HG02759 (cell line): ENCODE data around the gene THTPA.

ENCODE experiments used
- ATAC-seq: cut with Tn5 transposase; IDR thresholded peaks from one replicate; pipeline ENCODE4 v1.9.1; 2021; ENCODE audit warnings: mild to moderate bottlenecking, moderate library complexity; ENCODE audit not compliant: unreplicated experiment

The THTPA gene, protein sequence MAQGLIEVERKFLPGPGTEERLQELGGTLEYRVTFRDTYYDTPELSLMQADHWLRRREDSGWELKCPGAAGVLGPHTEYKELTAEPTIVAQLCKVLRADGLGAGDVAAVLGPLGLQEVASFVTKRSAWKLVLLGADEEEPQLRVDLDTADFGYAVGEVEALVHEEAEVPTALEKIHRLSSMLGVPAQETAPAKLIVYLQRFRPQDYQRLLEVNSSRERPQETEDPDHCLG

DNA sequence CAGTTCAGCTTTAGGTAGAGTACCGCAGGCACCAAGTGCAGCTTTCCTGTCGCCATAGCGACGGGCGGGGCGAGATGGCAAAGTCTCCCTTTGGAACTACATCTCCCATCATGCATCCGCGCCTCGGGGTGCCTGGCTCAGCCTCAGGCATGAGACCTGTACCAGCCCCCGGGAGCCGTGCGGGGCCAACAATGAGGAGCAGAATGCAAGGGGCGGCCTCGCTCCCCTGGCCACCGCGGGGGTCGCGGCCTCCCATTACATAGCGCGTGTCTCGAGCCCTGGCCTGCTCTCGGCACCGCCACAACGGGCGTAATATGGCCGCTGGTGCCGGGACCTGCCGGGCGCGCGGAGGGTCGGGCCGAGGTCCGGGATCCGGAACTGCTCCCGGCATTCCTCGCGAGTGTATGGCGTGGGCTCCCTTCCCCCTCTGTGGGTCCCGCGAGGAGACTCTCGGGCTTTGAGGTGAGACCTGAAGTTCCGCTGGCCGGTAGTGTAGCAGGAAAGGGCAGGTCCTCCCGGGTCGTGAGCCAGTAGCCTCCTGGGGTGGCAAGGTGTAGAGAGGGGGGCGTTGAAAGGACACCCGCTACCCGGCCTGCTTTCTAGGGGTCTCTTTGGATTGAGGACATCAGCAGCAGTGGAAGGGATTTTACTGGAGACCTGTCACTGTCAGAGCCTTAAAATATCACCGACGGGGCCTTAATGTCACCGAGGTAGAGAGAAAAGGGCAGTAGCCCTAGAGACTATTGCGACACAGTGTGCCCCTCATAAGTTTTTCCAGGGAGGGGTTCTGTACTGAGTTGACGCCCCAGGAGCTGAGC is at the start of gene THTPA:
Gene THTPA (plus strand): TSS at position 390 of the 818 bp plus-strand sequence. CDS start 487 bp downstream, outside the sequence.
- peak; percentile 83 for ATAC-seq

DNA sequence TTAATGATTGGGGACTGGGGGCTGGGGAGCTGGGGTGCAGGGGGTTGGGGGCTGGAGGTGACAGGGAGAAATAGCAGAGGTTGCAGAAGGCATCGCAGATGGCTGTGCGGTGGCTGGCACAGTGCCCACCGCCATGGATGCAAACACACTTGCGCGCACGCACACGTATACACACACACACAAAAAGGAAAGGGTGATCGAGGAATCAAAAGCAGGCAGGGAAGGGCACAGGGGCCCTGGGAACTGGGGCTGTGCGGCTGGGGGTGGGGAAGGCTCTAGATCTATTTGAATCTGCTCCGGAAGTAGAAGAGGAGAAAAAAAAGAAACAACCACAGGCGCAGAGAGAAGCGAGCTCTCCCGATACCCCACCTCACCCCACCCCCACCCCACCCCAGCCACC is 43.9 kb upstream of the THTPA start:
- no peak for ATAC-seq

DNA sequence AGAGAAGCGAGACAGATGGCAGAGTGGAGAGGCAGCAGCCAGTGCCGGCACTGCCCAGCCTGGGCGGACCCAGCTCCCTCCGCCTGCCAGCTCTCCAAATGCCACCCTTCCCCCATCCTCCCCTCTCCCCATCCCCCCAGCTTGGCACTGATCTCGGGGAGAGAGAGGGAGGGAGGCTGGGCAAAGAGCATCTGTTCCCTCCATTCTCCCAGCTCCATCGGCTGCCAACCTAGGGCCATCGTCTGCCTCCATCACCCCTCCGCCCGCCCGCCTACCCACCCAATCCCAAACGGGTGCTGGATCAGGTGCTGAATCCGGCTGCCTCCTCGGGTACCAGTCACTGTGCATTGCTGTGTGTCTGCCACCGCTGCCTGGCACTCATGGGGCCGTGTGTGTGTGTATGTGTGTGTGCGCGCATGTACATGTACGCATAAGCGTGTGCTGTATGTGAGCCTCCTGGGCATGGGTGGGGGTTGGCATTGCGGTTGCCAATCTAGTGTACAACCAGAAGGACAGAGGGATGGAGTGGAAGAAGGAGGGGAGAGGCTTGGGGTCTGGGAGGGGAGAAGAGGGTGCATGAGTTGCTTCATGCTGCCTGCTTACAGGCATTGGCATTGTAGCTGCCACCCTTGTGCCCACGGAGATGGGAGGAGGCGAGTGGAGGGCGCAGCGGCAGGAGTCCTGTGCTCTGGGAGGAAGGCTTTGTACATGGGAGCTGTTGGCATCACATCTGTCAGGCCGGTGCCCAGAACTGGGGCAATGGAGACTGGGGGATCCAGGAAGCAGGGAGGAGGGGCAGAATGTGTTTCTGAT is 42.9 kb upstream of the THTPA start:
- no peak for ATAC-seq

DNA sequence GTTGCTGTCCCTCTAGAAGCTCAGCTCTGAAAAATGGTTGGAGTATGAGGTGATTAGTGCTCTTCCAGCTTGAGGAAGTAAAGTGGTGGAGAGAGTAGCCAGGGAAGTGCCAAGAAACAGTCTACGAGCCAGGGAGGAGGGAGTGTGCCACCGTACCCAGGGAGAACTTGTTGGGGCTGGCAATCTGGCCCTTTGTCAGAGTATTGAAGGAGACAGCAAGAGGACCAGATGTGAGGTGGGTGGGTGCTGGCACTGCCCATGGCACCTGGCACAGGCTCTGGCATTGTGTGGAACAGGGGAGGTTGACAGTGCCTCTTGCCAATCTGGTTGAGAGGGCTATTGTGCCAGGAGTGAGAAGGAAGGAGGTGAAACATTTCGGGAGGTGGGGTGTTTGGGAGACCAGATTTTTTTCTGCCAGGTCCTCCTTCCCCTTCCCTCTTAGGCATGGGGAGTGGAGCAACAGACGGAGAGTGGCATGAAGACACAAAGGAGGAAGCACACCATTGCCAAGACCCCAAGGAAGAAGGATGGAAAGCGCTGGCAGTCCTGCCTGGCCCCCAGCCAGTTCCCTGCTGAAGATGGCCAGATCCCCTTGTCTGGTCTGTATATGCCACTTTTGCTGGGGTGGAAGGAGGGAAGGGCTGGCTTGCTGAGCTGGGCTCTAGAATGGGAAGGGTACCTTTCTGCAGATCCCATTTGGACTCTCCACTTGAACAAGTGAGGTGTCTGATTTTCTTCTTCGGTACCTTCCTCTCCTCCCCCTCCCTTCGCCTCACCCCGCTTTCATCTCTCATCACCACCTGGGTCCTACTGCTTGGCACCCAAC is 42.0 kb upstream of the THTPA start:
- no peak for ATAC-seq

DNA sequence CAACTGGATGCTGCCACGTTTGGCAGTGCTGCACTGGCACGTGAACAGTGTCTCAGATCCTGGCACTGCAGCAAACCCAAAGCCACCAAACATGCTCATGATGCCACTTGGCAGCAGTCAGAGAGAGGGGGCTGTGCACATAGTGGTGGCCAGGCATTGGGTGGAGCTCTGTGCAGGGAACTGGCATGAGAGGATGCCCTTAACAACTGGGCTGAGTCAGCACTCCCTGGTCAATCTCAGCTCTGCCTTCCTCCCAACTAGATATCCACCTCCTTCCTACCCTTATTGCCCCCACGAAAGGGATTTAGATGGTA is 41.5 kb upstream of the THTPA start:
- no peak for ATAC-seq

DNA sequence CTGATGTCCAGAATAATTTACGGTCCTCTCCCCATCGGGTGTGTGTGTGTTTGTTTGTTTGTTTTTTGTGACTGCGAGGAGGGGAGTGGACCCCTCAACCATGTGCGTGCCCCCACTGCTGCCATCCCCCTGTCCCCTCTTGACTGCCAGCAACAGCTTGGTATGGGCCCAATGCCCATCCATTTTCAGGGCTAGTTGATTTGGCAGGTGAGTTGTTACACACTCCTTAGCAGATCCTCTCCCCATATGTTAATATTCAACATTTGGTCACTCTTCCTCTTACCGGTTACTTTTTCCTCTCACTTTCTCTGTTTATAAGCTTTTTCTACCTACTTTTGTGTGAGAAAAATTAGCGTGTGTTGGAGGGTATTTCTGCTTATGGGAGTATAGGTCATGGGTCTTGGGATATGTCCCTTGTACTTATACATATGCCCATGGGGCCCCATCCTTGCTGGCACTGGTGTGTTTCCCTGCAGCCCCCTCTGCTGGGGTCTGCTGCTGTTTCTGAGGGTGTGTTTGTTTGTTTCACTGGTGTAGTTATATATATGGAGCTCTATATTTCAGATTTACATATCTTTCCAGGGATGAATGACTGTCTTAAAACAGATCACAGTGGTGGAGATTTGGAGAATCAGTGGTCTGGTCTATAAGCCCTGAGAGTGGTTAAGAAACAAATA is 38.3 kb upstream of the THTPA start:
- no peak for ATAC-seq

DNA sequence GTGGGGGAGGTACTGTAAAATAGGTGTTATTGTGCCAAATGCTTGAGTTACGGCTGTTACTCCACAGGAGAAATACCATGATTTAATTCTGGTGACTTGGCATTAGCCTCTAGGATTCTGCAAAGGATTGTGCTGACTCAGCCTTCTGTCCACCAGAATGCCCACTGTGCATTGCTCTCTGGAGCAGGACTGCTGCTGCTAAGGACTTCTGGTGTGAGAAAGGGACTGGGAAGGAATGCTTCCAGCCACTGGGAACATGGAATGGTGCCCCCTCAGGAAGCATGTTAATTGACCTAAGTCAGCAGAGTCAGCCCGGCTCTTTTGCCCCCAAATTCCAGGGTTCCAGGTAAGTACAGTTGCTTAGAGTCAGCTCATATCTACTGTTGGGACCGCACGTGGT is 37.4 kb upstream of the THTPA start:
- ATAC-seq = no peak

DNA sequence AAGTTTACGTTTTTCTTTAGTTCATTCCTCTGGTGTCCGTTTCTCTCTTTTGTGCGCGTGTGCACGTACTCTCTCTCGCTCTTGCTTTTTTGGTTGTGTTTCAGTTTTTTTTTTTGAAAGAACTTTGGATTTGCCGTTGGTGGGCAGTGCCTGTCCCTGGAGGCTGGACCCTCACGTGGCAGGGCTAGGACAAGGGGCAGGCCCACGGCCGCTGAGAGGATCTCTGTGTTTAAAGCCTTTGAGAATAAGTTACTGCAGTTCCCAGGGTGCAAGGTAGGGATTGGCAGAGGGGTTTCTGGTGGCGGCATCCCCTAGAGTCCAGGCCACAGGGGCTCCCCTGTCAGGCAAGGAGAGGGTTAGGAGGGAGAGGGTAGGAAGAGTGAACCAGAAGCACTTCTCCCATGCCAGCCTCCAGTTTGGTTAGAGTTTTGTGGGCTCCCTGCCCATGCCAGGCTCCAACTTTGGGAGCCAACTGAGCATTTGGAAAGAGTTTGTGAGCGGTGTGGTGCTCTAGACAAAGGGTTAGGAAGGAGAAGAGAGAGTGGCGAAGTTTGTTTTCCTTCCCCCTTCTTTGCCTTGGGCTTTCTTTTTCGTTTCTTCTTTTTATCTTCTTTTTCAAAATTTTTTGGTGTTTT is 35.1 kb upstream of the THTPA start:
- no peak for ATAC-seq

DNA sequence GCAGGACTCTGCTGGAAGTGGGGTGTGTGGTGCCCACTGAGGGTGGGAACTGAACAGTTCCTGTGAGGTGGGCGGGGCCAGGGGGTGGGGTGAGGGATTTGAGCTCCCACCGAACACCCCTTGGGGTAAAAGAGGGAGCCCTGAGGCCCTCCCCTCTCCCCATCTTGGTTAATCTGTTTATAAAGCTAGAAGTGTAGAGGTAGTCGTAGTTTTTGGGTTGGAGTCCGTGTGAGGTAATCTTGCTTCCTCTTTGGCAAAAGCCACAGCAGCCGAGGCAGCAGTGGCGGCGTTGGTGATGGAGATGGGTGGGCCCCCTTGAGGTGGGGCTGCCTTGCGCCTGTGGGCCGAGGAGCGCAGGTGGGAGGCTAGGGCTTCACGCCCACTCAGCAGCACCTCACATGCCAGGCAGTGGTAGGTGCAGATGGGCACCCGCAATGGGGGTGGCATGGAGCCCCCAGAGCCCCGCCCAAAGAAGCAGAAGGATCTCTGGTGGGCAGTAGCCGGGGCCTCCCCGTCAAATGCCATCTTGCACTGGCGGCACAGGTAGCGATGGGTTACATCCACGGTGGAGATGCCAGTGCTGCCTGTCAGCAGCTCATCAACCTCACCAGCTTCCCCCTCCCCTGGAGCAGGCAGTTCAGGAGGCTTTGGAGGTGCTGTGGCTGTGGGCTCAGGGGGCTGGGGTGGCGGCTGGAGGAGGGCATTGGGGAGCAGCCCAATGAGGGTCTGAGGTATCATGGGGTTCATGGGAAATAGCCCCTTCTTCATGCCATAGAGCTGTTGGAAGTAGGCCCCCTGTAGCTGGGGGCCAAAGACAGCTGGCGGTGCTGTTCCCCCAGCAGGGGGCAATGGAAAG is 34.1 kb upstream of the THTPA start:
- ATAC-seq = no peak

DNA sequence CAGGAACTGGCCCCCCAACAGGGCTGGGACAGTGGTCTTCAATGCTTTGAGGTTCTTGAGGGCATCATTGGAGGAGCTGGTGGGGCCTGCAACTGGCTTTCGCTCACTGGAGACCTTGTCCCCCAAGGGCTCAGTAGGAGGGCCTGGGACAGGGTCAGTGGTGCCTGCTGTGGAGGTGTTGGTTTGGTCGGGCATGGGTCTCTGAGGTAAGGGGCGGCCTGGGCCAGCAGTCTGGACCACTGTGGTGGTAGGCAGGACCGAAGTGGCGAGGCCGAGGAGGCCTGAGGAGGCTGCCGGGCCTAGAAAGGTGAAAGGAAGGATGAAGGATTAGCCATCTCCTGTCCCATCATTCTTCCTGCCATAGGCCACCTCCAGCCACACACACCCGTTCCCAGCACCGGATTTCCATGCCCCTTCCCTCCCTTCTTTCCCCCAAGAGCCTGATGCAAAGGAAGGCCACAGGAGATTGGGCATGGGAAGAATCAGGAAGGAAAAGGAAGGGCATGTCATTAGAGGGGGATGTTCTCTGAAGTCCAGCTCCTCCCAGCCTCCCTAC is 33.4 kb upstream of the THTPA start:
- ATAC-seq = no peak

DNA sequence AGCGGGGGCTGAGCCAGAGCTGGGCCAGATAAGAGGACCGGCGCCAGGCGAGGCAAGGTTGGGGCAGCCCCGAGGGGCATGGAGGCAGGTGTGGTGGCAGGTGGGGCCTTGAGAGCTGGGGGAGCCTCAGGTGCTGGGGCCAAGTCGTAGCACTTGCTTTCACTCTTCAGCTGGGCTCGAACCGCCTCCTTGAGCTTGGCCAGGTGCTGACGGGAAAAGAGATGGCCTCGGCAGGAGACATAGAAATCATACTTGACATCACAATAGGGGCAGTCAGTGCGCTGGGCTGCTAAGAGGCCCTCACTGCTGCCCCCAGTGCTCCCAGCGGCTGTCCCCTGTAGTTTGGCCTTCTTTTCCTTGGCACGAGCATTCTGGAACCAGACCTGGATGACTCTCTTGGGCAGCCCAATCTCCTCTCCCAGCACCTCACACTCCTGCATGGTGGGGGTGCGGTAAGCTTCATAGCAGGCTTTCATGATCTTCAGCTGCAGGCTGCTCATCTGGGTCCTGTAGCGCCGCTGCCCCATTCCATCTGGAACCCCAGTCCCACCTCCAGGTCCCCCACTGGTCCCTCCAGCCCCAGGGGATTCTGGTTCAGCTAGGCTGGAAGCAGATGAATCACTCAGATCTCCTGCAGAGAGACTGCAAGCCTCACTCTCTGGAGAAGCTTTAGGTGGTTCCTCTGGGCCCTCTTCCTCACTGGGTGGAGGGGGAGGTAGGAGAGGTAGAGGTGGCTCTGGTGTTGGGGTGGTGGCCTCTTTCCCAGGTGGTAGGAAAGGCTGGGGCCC is 32.6 kb upstream of the THTPA start:
- ATAC-seq = no peak

DNA sequence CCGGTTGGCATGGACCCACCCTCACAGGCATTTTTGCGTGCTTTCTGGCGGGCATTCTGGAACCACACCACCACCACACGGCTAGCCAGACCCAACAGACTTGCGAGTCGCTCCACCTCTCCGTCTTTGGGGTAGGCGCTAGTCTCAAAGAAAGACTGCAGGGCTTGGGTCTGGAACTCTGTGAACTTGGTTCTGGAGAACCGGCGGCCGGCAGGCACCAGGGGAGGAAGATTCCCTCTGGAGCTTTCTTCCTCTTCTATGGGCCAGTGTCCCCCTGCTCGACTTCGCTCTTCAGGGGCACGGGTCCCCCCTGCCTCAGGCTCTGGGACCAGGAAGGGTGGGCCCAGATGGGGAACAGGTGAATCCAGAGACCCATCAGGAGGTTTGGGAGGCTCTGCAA is 31.1 kb upstream of the THTPA start:
- ATAC-seq = no peak

DNA sequence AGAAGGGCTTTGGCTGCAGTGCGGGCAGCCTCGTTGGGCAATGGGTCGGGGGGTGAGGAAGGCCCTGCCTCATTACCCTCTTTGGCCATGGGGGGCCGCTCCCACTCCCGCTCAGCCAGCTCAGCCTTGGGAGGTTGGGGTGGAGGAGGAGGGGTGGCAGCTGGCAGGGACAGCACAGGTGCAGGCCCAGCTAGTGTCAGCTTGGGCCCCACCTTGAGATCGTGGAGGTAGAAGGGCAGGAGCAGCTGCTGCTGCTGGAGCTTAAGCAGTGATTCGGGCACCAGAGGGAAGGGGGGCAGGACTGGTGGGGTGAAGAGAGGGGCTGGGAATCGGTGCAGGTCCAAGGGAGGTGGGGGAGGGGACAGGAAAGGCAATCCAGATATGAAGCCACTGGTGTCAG is 30.5 kb upstream of the THTPA start:
- ATAC-seq = no peak

DNA sequence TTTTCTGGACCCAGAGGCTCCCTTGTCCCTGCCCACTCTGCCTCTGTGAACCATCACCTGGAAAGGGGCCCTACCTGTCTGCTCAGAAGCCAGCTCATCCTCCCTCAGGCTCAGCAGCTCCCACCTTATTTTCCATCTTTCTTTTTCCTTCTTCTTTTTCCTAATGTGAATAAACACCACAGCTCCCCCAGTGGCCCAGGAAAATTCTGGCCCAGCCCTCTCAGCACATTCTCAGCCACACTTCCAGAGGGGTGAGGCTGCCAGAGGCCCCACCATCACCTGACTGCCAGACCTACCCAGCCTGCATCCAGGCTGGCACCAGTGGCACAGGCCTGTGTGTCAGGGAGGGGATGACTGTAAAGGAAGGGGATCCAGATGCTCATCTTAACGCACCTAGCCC is 27.5 kb upstream of the THTPA start:
- no peak for ATAC-seq

DNA sequence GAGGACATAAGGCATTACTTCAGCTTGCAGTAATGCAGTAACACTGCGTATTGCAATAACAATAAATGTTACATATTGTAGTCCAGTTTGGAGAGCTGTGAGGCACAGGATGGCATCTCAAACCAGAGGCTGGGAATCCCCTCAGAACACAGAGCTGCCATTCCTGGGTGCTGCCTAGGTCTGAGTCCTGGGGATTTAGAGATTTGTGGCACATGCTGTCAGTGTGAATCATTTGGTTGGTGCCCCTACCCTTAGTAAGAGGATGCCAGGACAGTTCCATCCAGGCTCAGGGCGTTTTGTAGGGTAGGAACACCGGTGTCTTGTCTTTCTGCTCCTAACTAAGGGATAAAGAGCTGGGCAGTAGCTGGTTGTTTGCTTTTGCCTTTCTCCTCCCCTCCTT is 27.1 kb upstream of the THTPA start:
- ATAC-seq = no peak

DNA sequence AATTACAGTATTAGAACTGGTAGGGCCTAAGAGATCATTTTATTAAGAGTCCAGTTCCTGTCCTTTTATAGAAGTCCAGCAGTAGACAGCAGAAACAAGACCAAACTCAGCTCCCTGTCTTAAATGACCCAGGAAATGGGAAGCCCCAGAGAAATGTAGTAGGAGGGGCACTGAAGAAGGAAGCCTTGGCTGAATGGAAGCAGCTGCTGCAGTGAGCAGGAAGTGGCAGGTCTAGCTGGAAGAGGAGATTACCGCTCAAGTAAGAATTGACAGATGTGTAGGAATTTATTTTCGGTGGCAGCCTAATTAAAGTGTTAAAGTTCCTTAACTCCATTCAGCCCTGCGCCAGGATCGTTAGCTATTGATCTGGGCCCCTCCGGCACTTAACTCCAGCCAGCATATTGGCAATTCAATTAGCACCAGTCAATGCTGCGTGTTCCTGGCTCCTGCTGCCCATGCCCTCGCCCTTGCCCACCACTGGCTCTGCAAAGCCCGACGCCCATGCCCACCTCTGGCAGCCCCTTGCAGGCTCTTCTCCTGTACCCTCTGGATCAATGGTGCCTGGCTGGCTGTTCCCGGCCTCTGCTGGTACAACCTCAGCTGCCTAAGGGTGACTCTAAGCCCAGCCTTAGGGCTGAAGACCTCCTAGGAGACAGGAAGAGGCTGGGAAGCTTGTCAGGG is 25.6 kb upstream of the THTPA start:
- no peak for ATAC-seq

DNA sequence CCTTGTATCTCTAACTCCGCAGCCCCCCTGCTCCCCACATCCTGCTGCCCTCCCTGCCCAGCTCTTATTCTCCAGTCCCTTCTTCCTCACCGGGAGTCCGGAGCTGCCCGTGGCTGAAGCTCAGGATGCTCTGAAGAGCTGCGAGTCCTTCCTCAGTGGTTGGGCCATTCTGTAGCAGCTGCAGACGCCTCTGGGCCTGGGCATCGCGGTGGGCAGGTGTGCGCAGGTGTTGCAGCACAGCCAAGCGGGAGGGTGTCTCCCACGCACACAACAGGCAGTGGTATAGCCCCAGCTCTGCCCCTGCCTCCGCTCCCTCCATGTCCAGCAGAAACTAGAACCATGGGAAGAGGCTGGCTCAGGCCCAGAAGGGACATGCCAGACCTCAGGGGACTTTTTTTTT is 24.7 kb upstream of the THTPA start:
- no peak for ATAC-seq
